Measurements from ENCODE around the gene CNTFR.

Gene CNTFR

GRCh38 chr9:34508951-34509350 is 80.6 kb downstream of the CNTFR start:
- no peak for DNase-seq (ENCODE audit: low read depth in 2 of 2, low spot score in 1 of 2)

GRCh38 chr9:34508463-34508862 is 81.1 kb downstream of the CNTFR start:
- DNase-seq (ENCODE audit: low read depth in 2 of 2, low spot score in 1 of 2): no peak

DNA sequence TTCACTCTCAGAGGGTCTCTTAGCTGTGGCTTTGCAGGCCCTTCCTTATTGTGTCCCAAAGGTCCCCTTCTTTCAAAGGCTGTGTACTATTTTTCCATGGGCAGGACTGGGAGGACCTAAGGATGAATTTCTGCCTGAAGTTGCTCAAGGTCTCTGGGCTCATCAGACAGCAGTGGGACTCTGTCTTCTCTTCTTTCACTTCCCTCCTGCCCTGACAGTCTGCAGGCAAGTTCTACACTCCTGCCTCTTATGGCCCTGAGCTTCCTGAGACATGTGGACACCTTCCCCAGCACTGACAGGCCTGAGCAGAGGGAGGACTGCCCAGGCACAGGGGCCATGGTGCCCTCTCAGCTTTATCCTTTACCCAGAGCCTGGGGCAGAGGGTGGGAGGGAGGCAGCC is 81.6 kb downstream of the CNTFR start:
- no peak for DNase-seq (ENCODE audit: low read depth in 2 of 2, low spot score in 1 of 2)

GRCh38 chr9:34507556-34507955 is 82.0 kb downstream of the CNTFR start:
- no peak for DNase-seq (ENCODE audit: low read depth in 2 of 2, low spot score in 1 of 2)

- DNase-seq (ENCODE audit: low read depth in 2 of 2, low spot score in 1 of 2): no peak
Observed at GRCh38 chr9:34506623-34507022, 82.9 kb downstream of the CNTFR start.

DNA sequence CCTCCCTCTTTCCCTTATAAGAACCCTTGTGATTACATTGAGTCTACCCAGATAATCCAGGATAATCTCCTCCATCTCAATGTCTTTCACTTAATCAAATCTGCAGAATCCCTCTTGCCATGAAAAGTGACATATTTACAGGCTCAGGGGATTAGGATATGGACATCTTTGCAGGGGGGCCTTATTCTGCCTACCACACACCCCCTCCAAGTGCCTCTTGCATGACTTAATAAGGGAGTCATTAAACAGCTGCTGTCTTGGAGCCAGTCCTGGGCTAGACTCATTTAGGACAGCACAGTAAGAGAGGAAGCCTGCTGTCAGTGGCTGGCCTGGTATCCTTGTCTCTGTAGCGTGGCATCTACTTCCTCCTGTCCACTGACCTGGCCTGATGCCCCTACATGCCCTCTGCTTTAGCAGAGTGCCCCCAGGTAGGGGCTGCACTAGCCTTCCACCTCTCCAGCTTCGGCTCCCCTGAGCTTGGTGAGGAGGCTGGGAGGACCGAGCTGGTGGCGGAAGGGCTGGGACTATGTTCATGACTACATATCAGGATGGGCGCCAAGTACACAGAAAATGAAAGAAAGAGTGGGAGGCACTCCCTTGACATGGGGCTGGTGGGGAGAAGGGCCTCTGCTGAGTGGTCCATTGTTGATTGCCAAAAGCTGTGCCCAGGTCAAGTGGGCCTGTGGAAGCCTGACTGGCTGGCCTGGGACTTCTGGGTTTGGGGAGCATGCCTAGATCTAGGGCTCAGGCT is 84.0 kb downstream of the CNTFR start:
- DNase-seq (ENCODE audit: low read depth in 2 of 2, low spot score in 1 of 2): no peak

DNA sequence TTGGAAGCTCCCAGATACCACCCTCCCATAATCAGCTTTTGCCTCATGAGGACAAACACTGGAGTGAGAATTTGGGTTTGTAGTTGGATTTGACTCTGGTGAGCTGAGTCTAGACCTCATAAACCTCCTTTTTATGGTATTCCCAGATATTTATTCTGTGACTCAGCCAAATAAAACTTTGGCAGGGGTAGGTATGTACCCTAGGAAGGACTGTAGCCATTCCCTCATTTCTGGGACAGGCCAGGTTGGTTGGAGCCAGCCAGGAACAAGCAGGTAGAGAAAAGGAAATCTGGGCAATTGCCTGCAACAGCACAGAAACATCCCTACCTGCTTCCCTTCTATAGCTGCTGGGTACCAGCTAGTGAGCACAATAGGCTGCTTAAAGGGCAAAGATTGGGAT is 86.1 kb downstream of the CNTFR start:
- DNase-seq (ENCODE audit: low read depth in 2 of 2, low spot score in 1 of 2): no peak

DNA sequence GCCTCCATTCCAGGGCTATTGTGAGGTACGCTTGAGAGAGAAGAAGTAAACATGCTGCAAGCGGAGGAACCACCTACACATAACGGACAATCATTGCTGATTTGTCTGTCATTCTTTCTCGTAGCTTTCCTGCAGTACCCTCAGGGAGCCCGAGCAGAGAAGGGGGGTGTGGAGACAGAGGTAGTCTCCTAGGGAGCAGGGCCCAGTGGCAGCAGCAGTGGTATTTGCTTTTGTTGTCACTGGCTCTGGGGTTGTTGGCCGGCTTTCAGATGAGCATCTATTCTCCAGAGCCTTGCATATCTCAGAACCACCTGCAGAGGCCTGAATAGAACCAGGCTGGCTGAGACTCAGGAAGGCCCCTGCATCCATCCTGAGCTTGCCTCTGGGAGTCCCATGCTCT is 86.6 kb downstream of the CNTFR start:
- DNase-seq (ENCODE audit: low read depth in 2 of 2, low spot score in 1 of 2): no peak

GRCh38 chr9:34502471-34502870 is 87.1 kb downstream of the CNTFR start:
- DNase-seq (ENCODE audit: low read depth in 2 of 2, low spot score in 1 of 2): no peak

DNA sequence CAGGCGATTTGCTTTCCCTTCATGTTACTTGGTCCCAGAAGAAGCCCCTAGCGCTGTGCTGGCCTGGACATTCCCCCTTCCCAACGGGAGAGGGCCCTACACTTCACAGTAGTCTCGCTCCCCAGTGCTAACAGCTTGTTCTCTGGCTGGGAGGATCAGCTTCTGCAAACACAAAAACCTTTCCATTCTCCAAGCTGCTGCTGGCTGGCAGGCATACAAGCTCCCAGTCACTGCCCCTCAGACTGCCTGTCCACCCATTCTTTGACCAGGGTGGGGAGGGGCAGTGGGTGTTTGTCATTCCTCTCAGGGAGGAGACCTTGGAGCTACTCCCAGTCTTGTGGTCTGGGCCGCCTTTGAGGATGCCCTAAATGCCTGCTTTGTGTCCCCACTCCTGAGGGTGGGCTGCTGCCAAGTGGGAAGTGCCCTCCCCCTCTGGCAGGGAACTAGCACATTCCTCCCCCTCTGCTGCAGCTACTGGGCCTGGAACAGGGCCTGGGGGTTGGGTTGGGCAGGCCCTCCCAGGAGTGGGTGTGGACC is 87.6 kb downstream of the CNTFR start:
- no peak for DNase-seq (ENCODE audit: low read depth in 2 of 2, low spot score in 1 of 2)
